Measurements from ENCODE around the gene SNX27.
"Not testable (repeated sequence)": the region's sequence is repeated elsewhere in the genome, so short reads cannot be mapped to it uniquely, and the experiment has no call there.

The SNX27 gene

GRCh38 chr1:151604291-151604690 is 7.6 kb upstream of the SNX27 start:
- DNase-seq (ENCODE audit: low read depth in 2 of 2): no peak

GRCh38 chr1:151606384-151606783 is 5.5 kb upstream of the SNX27 start:
- no peak for DNase-seq (ENCODE audit: low read depth in 2 of 2)

- DNase-seq (ENCODE audit: low read depth in 2 of 2): no peak
These were observed 5.0 kb upstream of the SNX27 start for GRCh38 chr1:151606857-151607256.

GRCh38 chr1:151610142-151610541 is 1.7 kb upstream of the SNX27 start:
- no peak for DNase-seq (ENCODE audit: low read depth in 2 of 2)

- DNase-seq (ENCODE audit: low read depth in 2 of 2): no peak
These were observed 511 bp upstream of the SNX27 start for GRCh38 chr1:151611288-151611790.

- peak; percentile 3 to 6 for DNase-seq (ENCODE audit: low read depth in 2 of 2)
These were observed 841 bp downstream of the SNX27 start for GRCh38 chr1:151612501-151613281.

- DNase-seq (ENCODE audit: low read depth in 2 of 2): no peak
These were observed 1.5 kb downstream of the SNX27 start for GRCh38 chr1:151613282-151613780.

GRCh38 chr1:151615711-151616504 is 4.1 kb downstream of the SNX27 start:
- no peak for DNase-seq (ENCODE audit: low read depth in 2 of 2)

GRCh38 chr1:151616505-151616849 is 4.6 kb downstream of the SNX27 start:
- no peak for DNase-seq (ENCODE audit: low read depth in 2 of 2)

GRCh38 chr1:151618003-151618402 is 6.2 kb downstream of the SNX27 start:
- DNase-seq (ENCODE audit: low read depth in 2 of 2): no peak

- DNase-seq (ENCODE audit: low read depth in 2 of 2): no peak
These were observed 6.6 kb downstream of the SNX27 start for GRCh38 chr1:151618470-151618869.

- DNase-seq (ENCODE audit: low read depth in 2 of 2): not testable (repeated sequence)
These were observed 7.1 kb downstream of the SNX27 start for GRCh38 chr1:151618996-151619395.

- no peak for DNase-seq (ENCODE audit: low read depth in 2 of 2)
These were observed 7.7 kb downstream of the SNX27 start for GRCh38 chr1:151619489-151620093.

GRCh38 chr1:151620286-151620685 is 8.4 kb downstream of the SNX27 start:
- no peak for DNase-seq (ENCODE audit: low read depth in 2 of 2)

- DNase-seq (ENCODE audit: low read depth in 2 of 2): no peak
These were observed 9.5 kb downstream of the SNX27 start for GRCh38 chr1:151621351-151621750.

- no peak for DNase-seq (ENCODE audit: low read depth in 2 of 2)
These were observed 12.9 kb downstream of the SNX27 start for GRCh38 chr1:151624783-151625182.

- DNase-seq (ENCODE audit: low read depth in 2 of 2): no peak
These were observed 15.0 kb downstream of the SNX27 start for GRCh38 chr1:151626740-151627334.

- DNase-seq (ENCODE audit: low read depth in 2 of 2): no peak
These were observed 17.4 kb downstream of the SNX27 start for GRCh38 chr1:151629278-151629677.

- no peak for DNase-seq (ENCODE audit: low read depth in 2 of 2)
These were observed 23.7 kb downstream of the SNX27 start for GRCh38 chr1:151635479-151636072.

- DNase-seq (ENCODE audit: low read depth in 2 of 2): no peak
These were observed 26.4 kb downstream of the SNX27 start for GRCh38 chr1:151638074-151638775.

- DNase-seq (ENCODE audit: low read depth in 2 of 2): no peak
These were observed 27.0 kb downstream of the SNX27 start for GRCh38 chr1:151638812-151639211.

Measured in stimulated activated CD8-positive, alpha-beta memory T cell treated with anti-CD3 and anti-CD28 coated beads, Interleukin-15, amount 100 ng/mL, for 4 hours (primary cell).